Adrenal gland (tissue), 5 donors: Measurements from ENCODE around the gene TMEM108.

ENCODE experiments used
- POLR2A ChIP-seq, 2 donors: fragments of 450-650 bp; IDR thresholded peaks; one replicate each; pipeline ENCODE4 v1.6.1; 2017; ENCODE audit warnings: antibody characterized with exemption in 2 of 2, mild to moderate bottlenecking in 2 of 2, moderate library complexity in 1 of 2
- TF ChIP-seq, protein P1 (sequence below), 6 experiments: fragments of 450-650 bp in 4 of 6; fragments of 200-600 bp in 2 of 6; sonication (generic) in 1 of 6; IDR thresholded peaks; 1 replicate in 5 of 6; 2 replicates in 1 of 6; pipeline versions ENCODE4 v1.5.1 to v1.8.0; 2016 to 2021; ENCODE audit warnings: antibody characterized with exemption in 6 of 6, mild to moderate bottlenecking in 2 of 6, moderate library complexity in 1 of 6
- donor health status: DM: no; HTN: no; CAD: no.

DNA sequence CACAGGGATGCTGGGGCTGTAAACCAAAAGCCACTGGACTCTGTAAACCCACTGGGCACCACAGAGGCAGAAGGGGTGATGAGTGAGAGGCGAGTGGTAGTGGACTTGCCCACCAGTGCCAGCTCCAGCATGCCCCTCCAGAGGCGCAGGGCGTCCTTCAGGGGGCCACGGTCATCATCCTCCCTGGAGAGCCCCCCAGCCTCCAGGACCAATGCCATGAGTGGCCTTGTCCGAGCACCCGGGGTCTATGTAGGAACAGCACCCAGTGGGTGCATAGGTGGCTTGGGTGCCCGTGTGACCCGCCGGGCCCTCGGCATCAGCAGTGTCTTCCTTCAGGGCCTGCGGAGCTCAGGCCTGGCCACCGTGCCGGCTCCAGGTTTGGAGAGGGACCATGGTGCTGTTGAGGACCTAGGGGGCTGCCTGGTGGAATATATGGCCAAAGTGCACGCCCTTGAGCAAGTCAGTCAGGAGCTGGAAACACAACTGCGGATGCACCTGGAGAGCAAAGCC is 361.9 kb downstream of the TMEM108 start, which contains the start of gene BFSP2:
- TF ChIP-seq, protein P1, sequence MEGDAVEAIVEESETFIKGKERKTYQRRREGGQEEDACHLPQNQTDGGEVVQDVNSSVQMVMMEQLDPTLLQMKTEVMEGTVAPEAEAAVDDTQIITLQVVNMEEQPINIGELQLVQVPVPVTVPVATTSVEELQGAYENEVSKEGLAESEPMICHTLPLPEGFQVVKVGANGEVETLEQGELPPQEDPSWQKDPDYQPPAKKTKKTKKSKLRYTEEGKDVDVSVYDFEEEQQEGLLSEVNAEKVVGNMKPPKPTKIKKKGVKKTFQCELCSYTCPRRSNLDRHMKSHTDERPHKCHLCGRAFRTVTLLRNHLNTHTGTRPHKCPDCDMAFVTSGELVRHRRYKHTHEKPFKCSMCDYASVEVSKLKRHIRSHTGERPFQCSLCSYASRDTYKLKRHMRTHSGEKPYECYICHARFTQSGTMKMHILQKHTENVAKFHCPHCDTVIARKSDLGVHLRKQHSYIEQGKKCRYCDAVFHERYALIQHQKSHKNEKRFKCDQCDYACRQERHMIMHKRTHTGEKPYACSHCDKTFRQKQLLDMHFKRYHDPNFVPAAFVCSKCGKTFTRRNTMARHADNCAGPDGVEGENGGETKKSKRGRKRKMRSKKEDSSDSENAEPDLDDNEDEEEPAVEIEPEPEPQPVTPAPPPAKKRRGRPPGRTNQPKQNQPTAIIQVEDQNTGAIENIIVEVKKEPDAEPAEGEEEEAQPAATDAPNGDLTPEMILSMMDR (IDR thresholded peaks at IDR 0.05): no peak
- no peak for TF ChIP-seq POLR2A (IDR thresholded peaks at IDR 0.05)
